GM12872 (cell line): ENCODE measurements around the gene NID1.

Experiments used
- TF ChIP-seq, protein P1 (sequence below): IDR thresholded peaks from 3 replicates; pipeline ENCODE4 v1.5.1; 2011; ENCODE audit warnings: low read depth, mild to moderate bottlenecking, low read length, moderate library complexity; ENCODE audit not compliant: insufficient read depth

NID1 gene

DNA sequence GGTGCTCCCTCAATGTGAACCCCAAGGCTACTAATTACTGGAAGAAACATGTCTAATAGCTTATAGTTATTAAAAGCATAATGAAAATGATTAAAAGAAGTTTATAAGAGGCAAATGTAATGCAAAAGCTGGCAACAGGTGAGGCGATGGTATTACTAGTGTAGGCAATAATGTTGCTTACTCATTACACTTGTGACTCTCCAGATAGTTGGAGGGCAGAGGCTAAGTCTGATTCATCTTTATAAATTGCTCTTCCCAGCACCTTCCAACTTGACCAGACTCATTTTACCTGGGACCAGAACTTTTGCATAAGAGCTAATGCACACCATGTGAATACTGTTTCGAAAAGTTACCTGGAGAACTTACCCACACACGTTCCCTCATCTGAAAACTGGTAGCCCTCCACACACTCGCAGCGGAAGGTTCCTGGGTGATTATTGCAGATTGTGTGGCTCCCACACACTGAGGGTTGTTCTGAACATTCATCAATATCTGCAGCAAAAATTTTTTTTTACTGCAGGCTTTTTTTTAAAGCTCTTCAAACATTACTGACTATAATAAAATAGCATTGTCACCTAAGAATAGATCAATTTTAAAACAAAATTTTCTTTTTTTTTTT, 48.0 kb downstream of the NID1 start:
- TF ChIP-seq, protein P1, sequence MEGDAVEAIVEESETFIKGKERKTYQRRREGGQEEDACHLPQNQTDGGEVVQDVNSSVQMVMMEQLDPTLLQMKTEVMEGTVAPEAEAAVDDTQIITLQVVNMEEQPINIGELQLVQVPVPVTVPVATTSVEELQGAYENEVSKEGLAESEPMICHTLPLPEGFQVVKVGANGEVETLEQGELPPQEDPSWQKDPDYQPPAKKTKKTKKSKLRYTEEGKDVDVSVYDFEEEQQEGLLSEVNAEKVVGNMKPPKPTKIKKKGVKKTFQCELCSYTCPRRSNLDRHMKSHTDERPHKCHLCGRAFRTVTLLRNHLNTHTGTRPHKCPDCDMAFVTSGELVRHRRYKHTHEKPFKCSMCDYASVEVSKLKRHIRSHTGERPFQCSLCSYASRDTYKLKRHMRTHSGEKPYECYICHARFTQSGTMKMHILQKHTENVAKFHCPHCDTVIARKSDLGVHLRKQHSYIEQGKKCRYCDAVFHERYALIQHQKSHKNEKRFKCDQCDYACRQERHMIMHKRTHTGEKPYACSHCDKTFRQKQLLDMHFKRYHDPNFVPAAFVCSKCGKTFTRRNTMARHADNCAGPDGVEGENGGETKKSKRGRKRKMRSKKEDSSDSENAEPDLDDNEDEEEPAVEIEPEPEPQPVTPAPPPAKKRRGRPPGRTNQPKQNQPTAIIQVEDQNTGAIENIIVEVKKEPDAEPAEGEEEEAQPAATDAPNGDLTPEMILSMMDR = no peak

DNA sequence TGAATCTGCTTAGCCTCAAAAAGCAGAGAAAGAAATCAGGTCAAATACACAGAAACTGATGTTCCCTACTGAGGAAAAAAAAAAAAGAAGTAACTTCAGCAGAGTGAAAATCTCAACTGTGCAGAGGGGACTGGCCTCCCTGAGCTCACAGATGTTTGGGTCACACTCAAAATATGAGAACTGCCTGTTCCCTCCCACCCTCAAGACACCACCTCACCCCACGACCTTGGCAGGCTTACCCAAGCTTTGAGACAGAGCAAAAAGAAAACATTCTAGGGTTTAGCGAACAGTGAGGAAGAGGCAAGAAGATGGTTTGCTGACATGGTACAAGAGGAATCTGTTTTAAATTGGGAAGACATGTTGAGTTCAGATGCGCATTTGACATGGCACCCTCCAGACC, 48.8 kb downstream of the NID1 start:
- TF ChIP-seq, protein P1 = no peak

DNA sequence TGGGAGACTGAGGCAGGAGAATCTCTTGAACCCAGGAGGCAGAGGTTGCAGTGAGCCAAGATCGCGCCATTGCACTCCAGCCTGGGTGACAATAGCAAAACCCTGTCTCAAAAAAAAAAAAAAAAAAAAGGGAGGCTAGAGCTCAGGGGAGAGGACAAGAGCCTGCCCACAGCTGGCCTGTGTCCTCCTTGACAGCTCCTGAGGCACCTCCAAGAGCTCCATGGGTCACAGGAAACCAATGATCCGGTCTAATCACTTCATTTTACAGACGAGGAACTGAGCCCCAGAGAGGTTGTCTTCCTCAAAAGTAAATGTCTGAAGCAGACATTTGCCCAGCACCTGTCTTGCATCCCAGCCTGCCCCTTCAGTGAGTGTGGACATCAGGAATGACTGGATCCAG, 49.4 kb downstream of the NID1 start:
- TF ChIP-seq, protein P1 = no peak

DNA sequence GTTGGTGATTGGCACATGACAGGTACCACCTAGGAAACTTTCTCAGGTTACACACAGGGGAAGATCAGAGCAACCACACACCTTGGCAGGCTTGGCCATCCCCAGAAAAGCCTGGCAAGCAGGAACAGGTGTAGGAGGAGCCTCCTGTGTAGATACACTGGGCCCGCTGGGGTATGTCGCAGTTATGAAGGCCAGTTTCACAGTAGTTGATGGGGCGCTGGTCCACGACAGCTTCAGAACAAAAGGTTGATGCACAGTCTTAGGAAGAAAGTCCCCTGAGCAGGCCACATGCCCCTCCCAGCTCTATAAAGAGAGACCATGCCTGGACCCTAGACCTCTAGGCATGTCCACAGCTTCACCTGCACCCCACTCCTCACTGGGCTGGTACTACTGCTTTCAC, 51.6 kb downstream of the NID1 start:
- TF ChIP-seq, protein P1 = no peak

DNA sequence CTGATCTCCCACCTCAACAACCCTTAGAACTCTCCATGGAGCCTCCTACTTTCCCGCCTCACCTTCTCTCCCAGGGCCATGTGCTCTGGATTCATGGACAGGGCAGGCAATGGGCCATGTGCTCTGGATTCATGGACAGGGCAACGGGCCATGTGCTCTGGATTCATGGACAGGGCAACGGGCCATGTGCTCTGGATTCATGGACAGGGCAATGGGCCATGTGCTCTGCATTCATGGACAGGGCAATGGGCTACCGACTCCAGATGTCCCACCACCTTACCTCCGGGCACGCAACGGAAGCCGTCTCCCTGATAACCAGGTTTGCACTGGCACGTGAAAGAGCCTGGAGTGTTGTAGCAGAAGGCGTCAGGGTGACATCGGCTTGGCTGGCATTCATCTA, 53.2 kb downstream of the NID1 start:
- TF ChIP-seq, protein P1 = no peak

DNA sequence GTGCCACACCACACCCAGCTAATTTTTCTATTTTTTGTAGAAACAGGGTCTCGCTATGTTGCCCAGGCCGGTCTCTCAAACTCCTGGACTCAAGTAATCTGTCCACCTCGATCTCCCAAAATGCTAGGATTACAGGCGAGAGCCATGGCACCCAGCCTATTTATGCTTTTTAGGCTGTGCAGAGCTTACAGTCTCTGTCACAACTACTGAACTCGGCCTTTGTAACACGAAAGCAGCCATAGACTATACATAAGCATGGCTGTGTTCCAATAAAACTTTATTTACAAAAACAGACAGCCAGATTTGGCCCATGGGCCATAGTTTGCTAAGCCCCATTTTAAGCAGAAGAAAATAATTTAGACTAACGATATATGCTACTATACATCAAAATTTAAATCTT, 54.4 kb downstream of the NID1 start:
- TF ChIP-seq, protein P1 = no peak

DNA sequence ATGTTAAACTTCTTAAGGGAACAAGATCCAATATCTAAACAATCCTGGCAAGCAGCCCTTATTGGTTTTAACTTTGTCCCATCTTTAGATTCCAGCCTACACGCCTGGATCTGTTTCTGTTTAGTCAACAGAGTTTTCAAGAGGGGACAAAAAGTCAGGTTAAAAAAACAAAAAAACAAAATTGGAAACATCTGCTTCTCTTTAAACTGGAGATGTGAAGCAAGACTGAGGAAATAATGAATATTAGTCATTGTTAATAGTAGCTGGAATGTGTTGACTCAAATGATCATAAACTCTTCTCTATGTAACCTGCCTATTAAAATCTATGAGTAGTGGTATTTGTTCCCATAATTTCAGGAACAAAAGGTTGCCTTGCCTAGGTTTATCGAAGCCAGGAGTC, 55.0 kb downstream of the NID1 start:
- TF ChIP-seq, protein P1 = no peak
